Gastrocnemius medialis (tissue), 4 donors: ENCODE results near the gene FAM118B. TPM values are rescaled to one million over a fixed set of nuclear protein-coding genes. Genes with fewer than 3 reads are reported as not detected.
"Not testable (repeated sequence)": the region's sequence is repeated elsewhere in the genome, so short reads cannot be mapped to it uniquely, and the experiment has no call there.

Source experiments
- ATAC-seq, 2 donors: fragments of 150-250 bp; one replicate each; pipeline ENCODE4 v1.9.1; 2016
- DNase-seq, 2 donors: peaks; one replicate each; pipeline ENCODE4 v3.0.0-alpha.2; 2019
- H3K27ac ChIP-seq, 4 donors: fragments of 200-600 bp; sonication (generic); 1 replicate in 1 of 4; 2 replicates in 3 of 4; pipeline ENCODE4 v1.5.1; 2016 to 2018; ENCODE audit warnings: mild to moderate bottlenecking in 2 of 4, moderate library complexity in 1 of 4
- H3K27me3 ChIP-seq, 3 donors: fragments of 200-600 bp; sonication (generic) in 2 of 3; 1 replicate in 1 of 3; 2 replicates in 2 of 3; pipeline versions ENCODE4 v1.5.1 to v1.6.0; 2016 to 2019; ENCODE audit warnings: mild to moderate bottlenecking in 1 of 3, moderate library complexity in 1 of 3
- H3K36me3 ChIP-seq, 2 donors: fragments of 200-600 bp; sonication (generic) in 1 of 2; one replicate each; pipeline ENCODE4 v1.5.1; 2017 to 2018
- H3K4me1 ChIP-seq, 2 donors: fragments of 200-600 bp; sonication (generic) in 1 of 2; one replicate each; pipeline ENCODE4 v1.5.1; 2016 to 2017; ENCODE audit warnings: mild to moderate bottlenecking in 2 of 2
- H3K4me3 ChIP-seq, 4 donors: fragments of 200-600 bp; sonication (generic) in 3 of 4; 1 replicate in 1 of 4; 2 replicates in 3 of 4; pipeline ENCODE4 v1.5.1; 2016 to 2019; ENCODE audit warnings: mild to moderate bottlenecking in 2 of 4
- H3K9me3 ChIP-seq, 3 donors: fragments of 200-600 bp; sonication (generic) in 2 of 3; 1 replicate in 1 of 3; 2 replicates in 2 of 3; pipeline ENCODE4 v1.5.1; 2016 to 2019
- POLR2A ChIP-seq, 2 donors: fragments of 450-650 bp; IDR thresholded peaks; one replicate each; pipeline ENCODE4 v1.6.1; 2017; ENCODE audit warnings: antibody characterized with exemption in 2 of 2, mild to moderate bottlenecking in 2 of 2, moderate library complexity in 2 of 2
- in situ Hi-C, 4 donors: fragments of 200-750 bp; cut with MboI; loops; one replicate each; pipeline versions ENCODE4 v1.15.0 to v1.8.0; 2017; ENCODE audit warnings: low sequenced_read_pairs in 4 of 4
- intact Hi-C: fragments of 100-400 bp; cut with DNase I; formaldehyde crosslinking; loops from one replicate; pipeline ENCODE4 v1.15.1; 2023; ENCODE audit warnings: low total_unique reads
- total RNA-seq, 4 donors: library from RNA; depleted of rRNA; stranded (reverse); fragments of >200 nt; gene quantifications; one replicate each; pipeline versions ENCODE4 v1.1.0 to v1.2.3, GENCODE V29; 2016
- TF ChIP-seq, protein P1 (sequence below), 5 experiments: fragments of 450-650 bp in 3 of 5; fragments of 200-600 bp in 2 of 5; sonication (generic) in 2 of 5; IDR thresholded peaks in 4 of 5; conservative IDR thresholded peaks in 1 of 5; 1 replicate in 4 of 5; 2 replicates in 1 of 5; pipeline ENCODE4 v1.5.1; 2016 to 2019; ENCODE audit warnings: antibody characterized with exemption in 5 of 5, mild to moderate bottlenecking in 3 of 5, moderate library complexity in 3 of 5

The FAM118B gene
- total RNA-seq, 4 donors from 2014 or later = 13.6 to 32.2 (median 23.2) TPM

DNA sequence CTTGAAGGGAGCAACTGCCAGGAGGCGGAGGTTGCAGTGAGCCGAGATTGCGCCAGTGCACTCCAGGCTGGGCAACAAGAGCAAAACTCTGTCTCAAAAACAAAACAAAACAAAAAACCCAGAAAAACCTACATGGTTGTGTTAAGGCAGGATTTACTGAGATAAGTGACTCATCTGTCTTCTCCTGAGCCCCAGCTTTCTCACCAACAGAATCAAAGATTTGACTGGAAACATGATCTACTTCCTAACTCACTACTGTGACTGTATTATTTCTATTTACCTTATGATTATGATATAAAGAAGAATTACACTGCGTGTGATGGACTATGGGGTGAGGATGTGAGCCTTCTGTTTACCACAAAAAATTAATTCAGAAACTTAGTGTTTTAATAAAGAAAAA, 21.8 kb downstream of the FAM118B start:
- no peak overlapping the region for H3K27ac ChIP-seq
- in situ Hi-C loops (loop anchor here in 1 of 4 donors (25.0 kb wide), 1 partner anchor 621 kb away; no protein-coding TSS in a partner anchor), intact Hi-C loops (no loop called here)
- no peak for DNase-seq
- peaks cover 0 to 28% of the 10 kb centered on the region in 2 donors for H3K36me3 ChIP-seq
- H3K4me1 ChIP-seq = peaks cover 12 to 20% of the 10 kb centered on the region in 2 donors
- ATAC-seq = no peak
- H3K9me3 ChIP-seq = no peaks in the 10 kb centered on the region
- no peaks in the 10 kb centered on the region for H3K27me3 ChIP-seq
- TF ChIP-seq, protein P1, sequence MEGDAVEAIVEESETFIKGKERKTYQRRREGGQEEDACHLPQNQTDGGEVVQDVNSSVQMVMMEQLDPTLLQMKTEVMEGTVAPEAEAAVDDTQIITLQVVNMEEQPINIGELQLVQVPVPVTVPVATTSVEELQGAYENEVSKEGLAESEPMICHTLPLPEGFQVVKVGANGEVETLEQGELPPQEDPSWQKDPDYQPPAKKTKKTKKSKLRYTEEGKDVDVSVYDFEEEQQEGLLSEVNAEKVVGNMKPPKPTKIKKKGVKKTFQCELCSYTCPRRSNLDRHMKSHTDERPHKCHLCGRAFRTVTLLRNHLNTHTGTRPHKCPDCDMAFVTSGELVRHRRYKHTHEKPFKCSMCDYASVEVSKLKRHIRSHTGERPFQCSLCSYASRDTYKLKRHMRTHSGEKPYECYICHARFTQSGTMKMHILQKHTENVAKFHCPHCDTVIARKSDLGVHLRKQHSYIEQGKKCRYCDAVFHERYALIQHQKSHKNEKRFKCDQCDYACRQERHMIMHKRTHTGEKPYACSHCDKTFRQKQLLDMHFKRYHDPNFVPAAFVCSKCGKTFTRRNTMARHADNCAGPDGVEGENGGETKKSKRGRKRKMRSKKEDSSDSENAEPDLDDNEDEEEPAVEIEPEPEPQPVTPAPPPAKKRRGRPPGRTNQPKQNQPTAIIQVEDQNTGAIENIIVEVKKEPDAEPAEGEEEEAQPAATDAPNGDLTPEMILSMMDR (IDR thresholded peaks at IDR 0.05 in 4 of 5, conservative IDR thresholded peaks at IDR 0.05 in 1 of 5) = no peak
- TF ChIP-seq POLR2A (IDR thresholded peaks at IDR 0.05) = no peak
- H3K4me3 ChIP-seq = no peak overlapping the region

DNA sequence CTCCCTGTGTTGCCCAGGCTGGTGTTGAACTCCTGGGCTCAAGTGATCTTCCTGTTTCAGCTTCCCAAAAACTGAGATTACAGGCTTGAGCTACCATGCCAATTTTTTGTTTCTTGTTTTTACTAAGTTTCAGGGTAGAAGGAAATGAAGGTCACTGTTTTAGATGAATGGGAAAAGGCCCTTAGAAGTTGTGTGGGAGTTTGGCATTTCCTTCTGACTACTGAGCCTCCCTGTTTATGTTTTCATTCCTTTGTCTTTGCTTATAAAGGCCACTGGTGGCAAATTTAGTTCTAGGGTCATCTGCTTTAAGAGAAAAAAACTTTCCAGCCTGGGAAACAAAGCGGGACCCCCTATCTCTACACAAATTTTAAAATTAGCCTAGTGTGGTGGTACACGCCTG, 35.1 kb downstream of the FAM118B start:
- Histone ChIP-seq H3K27me3 (no peaks in the 10 kb centered on the region), H3K4me3 (no peak overlapping the region), H3K4me1 (no peaks in the 10 kb centered on the region), H3K9me3 (no peaks in the 10 kb centered on the region), H3K27ac (no peak overlapping the region), H3K36me3 (peaks cover 0 to 40% of the 10 kb centered on the region in 2 donors)
- in situ Hi-C loops = loop anchor here in 1 of 4 donors (25.0 kb wide), 1 partner anchor 634 kb away; no protein-coding TSS in a partner anchor
- intact Hi-C loops = no loop called here
- ATAC-seq = no peak
- DNase-seq = no peak
- TF ChIP-seq, protein P1 (IDR thresholded peaks at IDR 0.05 in 4 of 5, conservative IDR thresholded peaks at IDR 0.05 in 1 of 5) = no peak
- no peak for TF ChIP-seq POLR2A (IDR thresholded peaks at IDR 0.05)

DNA sequence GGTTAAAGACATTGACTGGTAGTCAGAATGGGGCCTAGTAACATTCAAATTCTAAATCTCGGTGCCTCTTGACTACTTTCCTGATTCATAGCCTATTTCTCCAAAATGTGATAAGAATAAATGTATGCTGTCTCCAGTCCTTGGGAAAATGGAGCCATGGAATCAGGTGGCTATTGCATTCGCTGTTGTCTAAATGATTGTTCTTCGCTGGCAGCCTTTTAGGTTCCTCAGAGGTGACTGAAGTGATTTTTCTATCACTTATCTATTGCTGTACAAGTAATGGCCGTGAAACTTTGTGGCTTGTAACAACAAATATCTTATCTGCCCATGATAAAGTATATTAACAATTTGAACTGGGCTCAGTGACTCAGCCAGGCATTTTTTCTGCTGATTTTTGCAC, 41.7 kb downstream of the FAM118B start:
- no peak for ATAC-seq
- DNase-seq = no peak
- Histone ChIP-seq H3K4me3 (no peak overlapping the region), H3K27me3 (no peaks in the 10 kb centered on the region), H3K4me1 (peaks cover 9 to 13% of the 10 kb centered on the region in 2 donors), H3K9me3 (no peaks in the 10 kb centered on the region), H3K36me3 (peaks cover 0 to 39% of the 10 kb centered on the region in 2 donors), H3K27ac (no peak overlapping the region)
- TF ChIP-seq POLR2A (IDR thresholded peaks at IDR 0.05) = no peak
- TF ChIP-seq, protein P1 (IDR thresholded peaks at IDR 0.05 in 4 of 5, conservative IDR thresholded peaks at IDR 0.05 in 1 of 5) = no peak
- intact Hi-C loops (no loop called here), in situ Hi-C loops (no loop called here)

DNA sequence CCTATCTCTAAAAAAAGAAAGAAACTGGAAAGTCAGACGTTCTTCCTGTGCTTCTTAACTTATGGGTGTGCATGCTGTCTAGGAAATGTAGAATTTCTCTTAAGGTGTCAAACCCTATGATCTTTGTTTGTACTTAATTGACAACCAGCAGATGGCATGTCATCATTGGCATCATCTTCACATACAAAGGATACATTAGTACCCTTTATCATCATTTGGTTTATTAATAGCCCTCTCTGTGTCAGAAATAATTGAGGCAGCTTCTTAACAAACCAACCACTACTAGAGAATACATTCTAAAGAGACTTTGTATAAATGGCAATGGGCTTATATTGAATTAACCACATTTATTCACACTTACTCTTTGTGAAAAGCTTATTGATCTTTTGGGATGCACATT, 43.2 kb downstream of the FAM118B start:
- TF ChIP-seq, protein P1 (IDR thresholded peaks at IDR 0.05 in 4 of 5, conservative IDR thresholded peaks at IDR 0.05 in 1 of 5) = no peak
- TF ChIP-seq POLR2A (IDR thresholded peaks at IDR 0.05) = no peak
- no peak for ATAC-seq

DNA sequence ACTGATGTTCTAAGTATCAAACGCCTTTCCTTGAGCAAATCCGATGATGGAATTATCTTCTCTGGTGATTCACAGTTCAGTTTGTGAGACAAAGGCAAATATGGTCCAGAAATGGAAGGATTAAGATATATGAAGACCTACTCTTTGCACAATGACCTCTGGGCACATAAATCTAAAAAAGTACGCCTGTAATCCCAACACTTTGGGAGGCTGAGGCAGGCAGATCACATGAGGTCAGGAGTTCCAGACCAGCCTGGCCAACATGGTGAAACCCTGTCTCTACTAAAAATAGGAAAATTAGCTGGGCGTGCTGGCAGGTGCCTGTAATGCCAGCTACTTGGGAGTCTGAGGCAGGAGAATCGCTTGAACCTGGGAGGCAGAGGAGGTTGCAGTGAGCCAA, 43.9 kb downstream of the FAM118B start:
- in situ Hi-C loops, intact Hi-C loops, H3K27me3 ChIP-seq, H3K9me3 ChIP-seq, H3K4me3 ChIP-seq: not testable (repeated sequence)
- DNase-seq (peak in 1 of 2 donors; percentile 43), ATAC-seq (peak; percentile 56 to 63)
- H3K27ac ChIP-seq = peak overlapping the region; percentile 39 to 60 (median 52)
- H3K4me1 ChIP-seq = peaks cover 9 to 13% of the 10 kb centered on the region in 2 donors
- peaks cover 0 to 38% of the 10 kb centered on the region in 2 donors for H3K36me3 ChIP-seq

More for the DNA sequence above, 43.2 kb downstream of the FAM118B start:
- DNase-seq = no peak
- intact Hi-C loops = no loop called here
- Histone ChIP-seq H3K4me3 (no peak overlapping the region), H3K9me3 (no peaks in the 10 kb centered on the region), H3K27me3 (no peaks in the 10 kb centered on the region), H3K4me1 (peaks cover 9 to 13% of the 10 kb centered on the region in 2 donors), H3K27ac (peak overlapping the region; percentile 0 to 60 (median 52)), H3K36me3 (peaks cover 0 to 39% of the 10 kb centered on the region in 2 donors)
- in situ Hi-C loops = no loop called here
